IMR-90 (cell line): ENCODE data around the gene SKAP1. TPM values are rescaled to one million over a fixed set of nuclear protein-coding genes. Genes with fewer than 3 reads are reported as not detected.

Experiments
- ATAC-seq: fragments of 200-7000 bp; cut with Tn5 transposase; 2 replicates; pipeline ENCODE4 v1.9.1; 2020; ENCODE audit warnings: low read depth, mild to moderate bottlenecking, moderate library complexity
- BruUV-seq: library from RNA; stranded (reverse); fragments of 400-500 nt; replicated peaks from 2 replicates; lab custom pipeline; 2021; lab: Mats Ljungman, UMichigan
- CTCF ChIA-PET: fragments of 300-600 bp; formaldehyde crosslinking; extraction: SDS; loops from one replicate; lab custom pipeline; 2021; ENCODE audit warnings: antibody characterized with exemption; lab: Yijun Ruan, JAX
- POLR2A ChIA-PET: fragments of 300-600 bp; sonication (Branson Sonifier 250); formaldehyde crosslinking; loops from one replicate; lab custom pipeline; 2022; ENCODE audit warnings: antibody characterized with exemption; ENCODE audit not compliant: unreplicated experiment; lab: Charles Lee
- DNase-seq: peaks from one replicate; pipeline ENCODE4 v3.0.0; 2013
- H2AFZ ChIP-seq: replicated peaks from 2 replicates; pipeline ENCODE3; 2013; ENCODE audit warnings: low read length, mild to moderate bottlenecking; ENCODE audit not compliant: poor library complexity
- H2AK5ac ChIP-seq: 2 replicates; pipeline ENCODE4 v1.6.1; 2013; ENCODE audit warnings: low read depth, low read length, inconsistent platforms
- H2AK9ac ChIP-seq: replicated peaks from 2 replicates; pipeline ENCODE3; 2013; ENCODE audit warnings: mild to moderate bottlenecking, low read depth, low read length, moderate library complexity; ENCODE audit not compliant: poor library complexity
- H2BK120ac ChIP-seq: 2 replicates; pipeline ENCODE4 v1.6.1; 2013; ENCODE audit warnings: low read depth, low read length, inconsistent platforms
- H2BK15ac ChIP-seq: 3 replicates; pipeline ENCODE4 v1.6.1; 2013; ENCODE audit warnings: low read depth, low read length, inconsistent platforms
- H2BK20ac ChIP-seq: 2 replicates; pipeline ENCODE4 v1.6.1; 2013; ENCODE audit warnings: low read depth, mild to moderate bottlenecking, inconsistent platforms, low read length, moderate library complexity
- H2BK5ac ChIP-seq: 2 replicates; pipeline ENCODE4 v1.6.1; 2013; ENCODE audit warnings: mild to moderate bottlenecking, low read depth, low read length, inconsistent platforms; ENCODE audit not compliant: poor library complexity, severe bottlenecking
- H3K14ac ChIP-seq: replicated peaks from 2 replicates; pipeline ENCODE4 v1.6.1; 2013; ENCODE audit warnings: low read depth, low read length, inconsistent platforms
- H3K18ac ChIP-seq: 2 replicates; pipeline ENCODE4 v1.6.1; 2013; ENCODE audit warnings: low read depth, low read length, control low read depth
- H3K23ac ChIP-seq: 2 replicates; pipeline ENCODE4 v1.6.1; 2013; ENCODE audit warnings: low read depth, low read length, inconsistent platforms
- H3K27ac ChIP-seq: 2 replicates; pipeline ENCODE4 v1.5.1; 2013; ENCODE audit warnings: mild to moderate bottlenecking, control low read depth, low read length; ENCODE audit not compliant: insufficient read depth
- H3K27me3 ChIP-seq: 2 replicates; pipeline ENCODE4 v1.6.1; 2013; ENCODE audit warnings: low read length; ENCODE audit not compliant: control insufficient read depth, insufficient read depth
- H3K36me3 ChIP-seq: 2 replicates; pipeline ENCODE4 v1.6.1; 2013; ENCODE audit warnings: low read length, mixed read lengths; ENCODE audit not compliant: control insufficient read depth, insufficient read depth
- H3K4ac ChIP-seq: 2 replicates; pipeline ENCODE4 v1.6.1; 2013; ENCODE audit warnings: low read depth, low read length, inconsistent platforms
- H3K4me1 ChIP-seq: 2 replicates; pipeline ENCODE4 v1.6.1; 2013; ENCODE audit warnings: low read length, mixed read lengths; ENCODE audit not compliant: control insufficient read depth, insufficient read depth
- H3K4me2 ChIP-seq: 2 replicates; pipeline ENCODE4 v1.6.1; 2013; ENCODE audit warnings: low read depth, mild to moderate bottlenecking, control low read depth, low read length, moderate library complexity
- H3K4me3 ChIP-seq: 2 replicates; pipeline ENCODE4 v1.5.1; 2013; ENCODE audit warnings: low read depth, mild to moderate bottlenecking, control low read depth, low read length, moderate library complexity; ENCODE audit not compliant: insufficient read depth
- H3K56ac ChIP-seq: 2 replicates; pipeline ENCODE4 v1.6.1; 2013; ENCODE audit warnings: low read length, inconsistent platforms; ENCODE audit not compliant: insufficient read depth; ENCODE audit errors: extremely low read depth
- H3K79me1 ChIP-seq, 2 experiments: 2 replicates each; pipeline ENCODE4 v1.6.1; 2013; ENCODE audit warnings: low read length in 2 of 2, inconsistent platforms in 1 of 2, low read depth in 1 of 2
- H3K9ac ChIP-seq: 2 replicates; pipeline ENCODE4 v1.6.1; 2013; ENCODE audit warnings: low read depth, low read length, control low read depth
- H3K9me1 ChIP-seq: 2 replicates; pipeline ENCODE4 v1.6.1; 2013; ENCODE audit warnings: low read length, inconsistent platforms; ENCODE audit not compliant: insufficient read depth
- H3K9me3 ChIP-seq: 2 replicates; pipeline ENCODE4 v1.6.1; 2013; ENCODE audit warnings: low read length; ENCODE audit not compliant: control insufficient read depth, insufficient read depth
- H4K20me1 ChIP-seq: 2 replicates; pipeline ENCODE4 v1.6.1; 2013; ENCODE audit warnings: low read length, inconsistent platforms; ENCODE audit not compliant: insufficient read depth
- H4K5ac ChIP-seq: 2 replicates; pipeline ENCODE4 v1.6.1; 2013; ENCODE audit warnings: mild to moderate bottlenecking, low read depth, low read length, control low read depth
- H4K8ac ChIP-seq, 2 experiments: 2 replicates each; pipeline ENCODE4 v1.6.1; 2013; ENCODE audit warnings: low read depth in 2 of 2, low read length in 2 of 2, control low read depth in 1 of 2, inconsistent platforms in 1 of 2
- H4K91ac ChIP-seq: 2 replicates; pipeline ENCODE4 v1.6.1; 2013; ENCODE audit warnings: low read depth, low read length, inconsistent platforms; ENCODE audit not compliant: insufficient read depth
- FOS ChIP-seq: fragments of 150-350 bp; IDR thresholded peaks from 2 replicates; pipeline ENCODE4 v1.6.1; 2016; ENCODE audit warnings: low read depth, low read length
- MAZ ChIP-seq: IDR thresholded peaks from 2 replicates; pipeline ENCODE4 v1.6.1; 2012; ENCODE audit warnings: low read depth, mild to moderate bottlenecking, low read length, improper control_type of control experiment, moderate library complexity, borderline replicate concordance
- MXI1 ChIP-seq: IDR thresholded peaks from 2 replicates; pipeline ENCODE4 v1.6.1; 2012; ENCODE audit warnings: low read depth, mild to moderate bottlenecking, low read length, moderate library complexity, borderline replicate concordance
- NFE2L2 ChIP-seq: fragments of 150-350 bp; IDR thresholded peaks from 2 replicates; pipeline ENCODE4 v1.6.1; 2016; ENCODE audit warnings: low read depth, mild to moderate bottlenecking, low read length
- RCOR1 ChIP-seq: IDR thresholded peaks from 2 replicates; pipeline ENCODE4 v1.6.1; 2012; ENCODE audit warnings: mild to moderate bottlenecking, low read length, improper control_type of control experiment; ENCODE audit not compliant: insufficient replicate concordance
- RFX5 ChIP-seq: IDR thresholded peaks from 2 replicates; pipeline ENCODE4 v1.8.0; 2012; ENCODE audit warnings: low read depth, mild to moderate bottlenecking, low read length, moderate library complexity
- SMC3 ChIP-seq: fragments of 150-350 bp; IDR thresholded peaks from 2 replicates; pipeline ENCODE4 v1.6.1; 2016; ENCODE audit warnings: low read depth, mild to moderate bottlenecking, antibody characterized with exemption, low read length, moderate library complexity
- WGBS, 2 experiments: methylation state at CpG; one replicate each; pipeline versions ENCODE4 v1.1.5 to v1.1.7; 2013; ENCODE audit warnings: missing lambda C conversion rate in 2 of 2; ENCODE audit not compliant: insufficient read length in 1 of 2; ENCODE audit errors: extremely low coverage in 2 of 2; 5-methylcytosine and 5-hydroxymethylcytosine counted together
- dilution Hi-C: fragments of 300-500 bp; cut with HindIII; formaldehyde crosslinking; loops from one replicate; pipeline ENCODE4 v1.14.3; 2018; ENCODE audit warnings: low sequenced_read_pairs; ENCODE audit not compliant: unreplicated experiment
- in situ Hi-C: fragments of 300-500 bp; cut with MboI; formaldehyde crosslinking; loops from 3 replicates; pipeline ENCODE4 v1.14.3; 2019; ENCODE audit warnings: low sequenced_read_pairs, inconsistent platforms, mixed read lengths
- intact Hi-C: fragments of 100-400 bp; cut with micrococcal nuclease; formaldehyde crosslinking; loops from 2 replicates; pipeline ENCODE4 v1.10.0; 2022
- polyA plus RNA-seq, 3 experiments: library from polyadenylated mRNA; depleted of rRNA; stranded (reverse); fragments of >200 nt; gene quantifications; 2 replicates each; pipeline ENCODE4 v1.2.3, GENCODE V29; 2012; ENCODE audit warnings: low replicate concordance in 1 of 3
- total RNA-seq: library from RNA; depleted of rRNA; stranded (reverse); fragments of >200 nt; gene quantifications from 2 replicates; pipeline ENCODE4 v1.2.3, GENCODE V29; 2012
- TF ChIP-seq, protein P1 (sequence below): conservative IDR thresholded peaks from 2 replicates; pipeline ENCODE4 v1.5.1; 2012; ENCODE audit warnings: mild to moderate bottlenecking, low read depth, low read length, improper control_type of control experiment

Gene SKAP1
- total and polyA plus RNA-seq, 2 of the 4 experiments (the other 2 are of a cell fraction) = not detected

DNA sequence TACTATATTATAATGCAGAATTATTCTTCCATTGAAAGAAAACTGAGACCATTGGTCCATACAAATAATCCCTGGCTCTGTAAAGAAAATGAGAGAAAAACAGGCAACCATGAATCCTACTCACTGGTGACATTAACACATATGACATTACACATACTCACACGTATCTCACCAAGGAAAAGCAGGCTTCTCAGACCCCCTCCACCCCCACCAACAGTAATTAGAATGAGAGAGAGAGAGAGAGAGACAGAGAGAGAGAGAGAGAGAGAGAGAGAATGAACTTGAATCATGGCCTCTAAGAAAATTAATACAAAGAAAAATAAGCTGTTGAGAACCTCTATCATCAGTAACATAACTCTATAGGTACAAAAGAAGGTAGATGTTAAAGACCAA is 190.4 kb downstream of the SKAP1 start:
- H3K23ac ChIP-seq = no peak overlapping the region
- no peak overlapping the region for H3K4ac ChIP-seq
- H3K9ac ChIP-seq = no peak overlapping the region
- TF ChIP-seq SMC3 = no peak
- TF ChIP-seq FOS = no peak
- no peak for TF ChIP-seq RFX5
- TF ChIP-seq, protein P1, sequence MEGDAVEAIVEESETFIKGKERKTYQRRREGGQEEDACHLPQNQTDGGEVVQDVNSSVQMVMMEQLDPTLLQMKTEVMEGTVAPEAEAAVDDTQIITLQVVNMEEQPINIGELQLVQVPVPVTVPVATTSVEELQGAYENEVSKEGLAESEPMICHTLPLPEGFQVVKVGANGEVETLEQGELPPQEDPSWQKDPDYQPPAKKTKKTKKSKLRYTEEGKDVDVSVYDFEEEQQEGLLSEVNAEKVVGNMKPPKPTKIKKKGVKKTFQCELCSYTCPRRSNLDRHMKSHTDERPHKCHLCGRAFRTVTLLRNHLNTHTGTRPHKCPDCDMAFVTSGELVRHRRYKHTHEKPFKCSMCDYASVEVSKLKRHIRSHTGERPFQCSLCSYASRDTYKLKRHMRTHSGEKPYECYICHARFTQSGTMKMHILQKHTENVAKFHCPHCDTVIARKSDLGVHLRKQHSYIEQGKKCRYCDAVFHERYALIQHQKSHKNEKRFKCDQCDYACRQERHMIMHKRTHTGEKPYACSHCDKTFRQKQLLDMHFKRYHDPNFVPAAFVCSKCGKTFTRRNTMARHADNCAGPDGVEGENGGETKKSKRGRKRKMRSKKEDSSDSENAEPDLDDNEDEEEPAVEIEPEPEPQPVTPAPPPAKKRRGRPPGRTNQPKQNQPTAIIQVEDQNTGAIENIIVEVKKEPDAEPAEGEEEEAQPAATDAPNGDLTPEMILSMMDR = no peak
- no peak for TF ChIP-seq RCOR1
- TF ChIP-seq NFE2L2 = no peak
- TF ChIP-seq MAZ = no peak
- TF ChIP-seq MXI1 = no peak
- dilution Hi-C loops (no loop called here), in situ Hi-C loops (no loop called here), intact Hi-C loops (no loop called here)
- H3K4me2 ChIP-seq = no peak overlapping the region
- H2AFZ ChIP-seq = no peak overlapping the region
- H4K8ac ChIP-seq = no peak overlapping the region
- H3K14ac ChIP-seq = no peak overlapping the region
- H3K9me1 ChIP-seq = peaks cover 11% of the 10 kb centered on the region; the same call in 1 of the 2 replicates
- no peaks in the 10 kb centered on the region for H4K20me1 ChIP-seq
- H2BK20ac ChIP-seq = no peak overlapping the region
- H2AK5ac ChIP-seq = no peak overlapping the region
- no peak overlapping the region for H2BK5ac ChIP-seq
- H3K56ac ChIP-seq = no peak overlapping the region
- BruUV-seq = no TSS peak
- ChIA-PET CTCF (no interaction called here), POLR2A (no interaction called here)
- H3K4me3 ChIP-seq = no peak overlapping the region
- H2BK120ac ChIP-seq = no peak overlapping the region
- no peak for DNase-seq
- H2AK9ac ChIP-seq = no peak overlapping the region
- H3K36me3 ChIP-seq = no peaks in the 10 kb centered on the region
- no peaks in the 10 kb centered on the region for H3K9me3 ChIP-seq
- H4K5ac ChIP-seq = no peak overlapping the region
- peaks cover 9% of the 10 kb centered on the region for H3K4me1 ChIP-seq
- H3K27me3 ChIP-seq = peaks cover 7% of the 10 kb centered on the region
- no peak overlapping the region for H3K27ac ChIP-seq
- no peak overlapping the region for H3K18ac ChIP-seq
- no peak overlapping the region for H2BK15ac ChIP-seq
- H4K91ac ChIP-seq = no peak overlapping the region
- H3K79me1 ChIP-seq = no peaks in the 10 kb centered on the region
- WGBS, 2 experiments = no CpG with 5 or more reads among the region's 1 CpG
- no peak for ATAC-seq
